ENCODE results near the gene NUMBL. TPM values are rescaled to one million over a fixed set of nuclear protein-coding genes. Genes with fewer than 3 reads are reported as not detected.
A peak's percentile ranks its signal among the peaks of the same experiment; 100 is the strongest.

The NUMBL gene
- polyA plus RNA-seq, 2 of the 4 experiments (the other 2 are of a cell fraction), result 21.1 to 28.7 TPM

GRCh38 chr19:40646743-40647254, 43.7 kb downstream of the NUMBL start (continued):
- TF ChIP-seq USF2 (IDR thresholded peaks at IDR 0.05), result no peak
- no peak for TF ChIP-seq RARB (CRISPR knock-in tag; IDR thresholded peaks at IDR 0.05)
- 0 out of 3 replicates have a peak, but pooled peaks have one; percentile 2 for TF ChIP-seq BCL3 (IDR thresholded peaks at IDR 0.05)
- TF ChIP-seq TP53 (CRISPR knock-in tag; IDR thresholded peaks at IDR 0.05), result no peak
- TF ChIP-seq HOXA7 (CRISPR knock-in tag; IDR thresholded peaks at IDR 0.05), result no peak
- 0 out of 2 replicates have a peak, but pooled peaks have one; percentile 64 for TF ChIP-seq MYC (IDR thresholded peaks at IDR 0.05; ENCODE audit: borderline replicate concordance, low read length)
- TF ChIP-seq NFE2L2 (conservative IDR thresholded peaks at IDR 0.05; ENCODE audit: low read length), result no peak
- TF ChIP-seq BHLHE40 (IDR thresholded peaks at IDR 0.05; ENCODE audit: low read depth, low read length), result no peak
- TF ChIP-seq CHD2 (IDR thresholded peaks at IDR 0.05; ENCODE audit: low read length, partially characterized antibody), result no peak

- POLR2A ChIA-PET, result interaction anchor here (0.6 kb wide), 1 partner anchor 1671 kb away, joined by 4 read pairs; no protein-coding TSS in a partner anchor
- TF ChIP-seq RAD21 (conservative IDR thresholded peaks at IDR 0.05 in 1 of 2, IDR thresholded peaks at IDR 0.05 in 1 of 2) (no peak), KDM1A (IDR thresholded peaks at IDR 0.05; ENCODE audit: low read depth) (0 out of 2 replicates have a peak, but pooled peaks have one; percentile 62), SMC3 (IDR thresholded peaks at IDR 0.05) (no peak)
- no peak for FAIRE-seq
- no peak for DNase-seq (ENCODE audit: low read depth in 1 of 2, low spot score in 1 of 2)
- no peak for ATAC-seq
- WGBS (ENCODE audit: missing lambda C conversion rate), result 85% methylated on average over 8 of the region's 8 CpGs
- CTCF ChIA-PET, result interaction anchor here (0.6 to 5.8 kb wide), 11 partner anchors 8 to 337 kb away, joined by 3 to 195 read pairs (median 3); no protein-coding TSS in a partner anchor
- H3K4me3 ChIP-seq, result no peak overlapping the region
- H3K4me1 ChIP-seq, result peaks cover 46% of the 10 kb centered on the region
- H3K9me3 ChIP-seq, result no peaks in the 10 kb centered on the region
- no peak overlapping the region for H3K4me2 ChIP-seq
- no peak overlapping the region for H3K27ac ChIP-seq
Observed at GRCh38 chr19:40642757-40643305, 47.6 kb downstream of the NUMBL start.

- peak overlapping the region in 1 of 2 experiments; percentile 84; a peak in 3 of 6 replicates for H3K27ac ChIP-seq
- ChIA-PET CTCF (interaction anchor here (0.8 to 5.8 kb wide), 7 partner anchors 7 to 337 kb away, joined by 3 to 195 read pairs (median 4); no protein-coding TSS in a partner anchor), POLR2A (no interaction called here)
- H3K9me3 ChIP-seq, result no peaks in the 10 kb centered on the region
- no peak for ATAC-seq
- DNase-seq (ENCODE audit: low read depth in 1 of 2, low spot score in 1 of 2), result no peak
- H3K4me3 ChIP-seq, result no peak overlapping the region
- TF ChIP-seq ATOH8 (CRISPR knock-in tag; IDR thresholded peaks at IDR 0.05; ENCODE audit: low read depth) (no peak), CEBPB (IDR thresholded peaks at IDR 0.05) (no peak), HEYL (CRISPR knock-in tag; IDR thresholded peaks at IDR 0.05) (no peak), FOSL2 (IDR thresholded peaks at IDR 0.05) (no peak), FOSL2 (CRISPR knock-in tag; IDR thresholded peaks at IDR 0.05) (no peak), REST (IDR thresholded peaks at IDR 0.05) (no peak), RFX5 (IDR thresholded peaks at IDR 0.05) (no peak), HES2 (IDR thresholded peaks at IDR 0.05) (no peak), FOSB (CRISPR knock-in tag; IDR thresholded peaks at IDR 0.05) (no peak), HDAC2 (IDR thresholded peaks at IDR 0.05) (no peak), CBX8 (IDR thresholded peaks at IDR 0.05) (no peak), CHD4 (IDR thresholded peaks at IDR 0.05; ENCODE audit: borderline replicate concordance) (no peak), NR3C1 (IDR thresholded peaks at IDR 0.05) (no peak), JUNB (IDR thresholded peaks at IDR 0.05) (no peak), BHLHE40 (IDR thresholded peaks at IDR 0.05; ENCODE audit: low read depth, low read length) (no peak), SREBF2 (IDR thresholded peaks at IDR 0.05) (no peak), MAFK (IDR thresholded peaks at IDR 0.05; ENCODE audit: partially characterized antibody) (no peak), CHD2 (IDR thresholded peaks at IDR 0.05; ENCODE audit: low read length, partially characterized antibody) (no peak), PHF8 (IDR thresholded peaks at IDR 0.05; ENCODE audit: borderline replicate concordance, low read depth) (no peak)
- peaks cover 45% of the 10 kb centered on the region for H3K4me1 ChIP-seq
- no peak for FAIRE-seq
- H3K4me2 ChIP-seq, result no peak overlapping the region
- 88% methylated on average over 18 of the region's 18 CpGs for WGBS (ENCODE audit: missing lambda C conversion rate)
Observed at GRCh38 chr19:40642051-40642706, 48.3 kb downstream of the NUMBL start.

All from A549 (cell line).